Tibial nerve (tissue), 4 donors: ENCODE data around the gene TMEM233.

Experiments used
- CTCF ChIP-seq, 5 experiments: fragments of 200-600 bp in 3 of 5; fragments of 450-650 bp in 2 of 5; sonication (generic) in 3 of 5; IDR thresholded peaks; one replicate each; pipeline ENCODE4 v1.5.1; 2016 to 2019; ENCODE audit warnings: antibody characterized with exemption in 5 of 5, mild to moderate bottlenecking in 3 of 5, moderate library complexity in 2 of 5
- EP300 ChIP-seq, 2 donors: sonication (generic); formaldehyde crosslinking; IDR thresholded peaks; one replicate each; pipeline ENCODE4 v1.6.1; 2017; ENCODE audit warnings: antibody characterized with exemption in 2 of 2, mild to moderate bottlenecking in 1 of 2
- POLR2A ChIP-seq, 2 donors: fragments of 450-650 bp; IDR thresholded peaks; one replicate each; pipeline ENCODE4 v1.6.1; 2017; ENCODE audit warnings: antibody characterized with exemption in 2 of 2, mild to moderate bottlenecking in 2 of 2, moderate library complexity in 2 of 2

- TF ChIP-seq POLR2A (IDR thresholded peaks at IDR 0.05) = no peak
- TF ChIP-seq CTCF (IDR thresholded peaks at IDR 0.05) = no peak
- TF ChIP-seq EP300 (IDR thresholded peaks at IDR 0.05) = no peak
Measured at GRCh38 chr12:119570771-119571170, 22.8 kb upstream of the TMEM233 start.
